OCI-LY7 (cell line): ENCODE results near the gene AMPD2. TPM values are rescaled to one million over a fixed set of nuclear protein-coding genes. Genes with fewer than 3 reads are reported as not detected.
A peak's percentile ranks its signal among the peaks of the same experiment; 100 is the strongest.

Experiments
- BruUV-seq: library from RNA; stranded (reverse); fragments of 400-500 nt; replicated peaks from 2 replicates; lab custom pipeline; 2021; lab: Mats Ljungman, UMichigan
- CTCF ChIA-PET: fragments of 300-600 bp; sonication (Branson Sonifier 250); formaldehyde crosslinking; loops from one replicate; lab custom pipeline; 2022; ENCODE audit warnings: antibody characterized with exemption; ENCODE audit not compliant: unreplicated experiment; lab: Charles Lee
- POLR2A ChIA-PET: fragments of 300-600 bp; sonication (Branson Sonifier 250); formaldehyde crosslinking; loops from one replicate; lab custom pipeline; 2022; ENCODE audit warnings: antibody characterized with exemption; lab: Charles Lee
- DNase-seq: peaks from one replicate; pipeline ENCODE4 v3.0.0-alpha.2; 2015; ENCODE audit warnings: low spot score
- H2AFZ ChIP-seq: fragments of 200-600 bp; sonication (generic), shearing (Covaris generic); 2 replicates; pipeline ENCODE4 v1.6.1; 2014; ENCODE audit warnings: mild to moderate bottlenecking, antibody characterized with exemption, low read length, moderate library complexity
- H3K27ac ChIP-seq: fragments of 200-600 bp; sonication (generic); 2 replicates; pipeline ENCODE4 v1.5.1; 2014; ENCODE audit warnings: mixed run types, low read depth, mild to moderate bottlenecking, moderate library complexity, low read length, inconsistent platforms; ENCODE audit not compliant: poor library complexity, severe bottlenecking
- H3K36me3 ChIP-seq: fragments of 200-600 bp; sonication (generic); 2 replicates; pipeline ENCODE4 v1.6.1; 2014; ENCODE audit warnings: mild to moderate bottlenecking, antibody characterized with exemption, low read length, moderate library complexity, mixed read lengths; ENCODE audit not compliant: insufficient read depth
- H3K4me1 ChIP-seq: fragments of 200-600 bp; sonication (generic); 2 replicates; pipeline ENCODE4 v1.5.1; 2014; ENCODE audit warnings: mild to moderate bottlenecking, low read length; ENCODE audit not compliant: insufficient read depth, poor library complexity, severe bottlenecking
- H3K4me2 ChIP-seq: fragments of 200-600 bp; sonication (generic); 2 replicates; pipeline ENCODE4 v1.6.1; 2014; ENCODE audit warnings: mild to moderate bottlenecking, low read length
- H3K4me3 ChIP-seq: fragments of 200-600 bp; sonication (generic); 2 replicates; pipeline ENCODE4 v1.5.1; 2014; ENCODE audit warnings: mild to moderate bottlenecking, low read depth, low read length; ENCODE audit not compliant: poor library complexity, severe bottlenecking
- H3K79me2 ChIP-seq: fragments of 200-600 bp; sonication (generic); 2 replicates; pipeline ENCODE4 v1.6.1; 2016; ENCODE audit warnings: low read depth, mild to moderate bottlenecking, low read length, moderate library complexity, mixed read lengths; ENCODE audit not compliant: insufficient read depth
- H3K9me2 ChIP-seq: fragments of 200-600 bp; sonication (generic); 2 replicates; pipeline ENCODE4 v1.6.1; 2016; ENCODE audit warnings: mild to moderate bottlenecking, low read length, mixed read lengths; ENCODE audit not compliant: insufficient read depth
- H3K9me3 ChIP-seq: fragments of 200-600 bp; sonication (generic); 2 replicates; pipeline ENCODE4 v1.6.1; 2014; ENCODE audit warnings: mild to moderate bottlenecking, mixed run types, low read length, mixed read lengths
- H4K20me1 ChIP-seq: fragments of 200-600 bp; sonication (generic); 2 replicates; pipeline ENCODE4 v1.6.1; 2014; ENCODE audit warnings: mild to moderate bottlenecking, antibody characterized with exemption, low read length, moderate library complexity, mixed read lengths; ENCODE audit not compliant: insufficient read depth
- EZH2phosphoT487 ChIP-seq: fragments of 200-600 bp; sonication (generic); IDR thresholded peaks from 2 replicates; pipeline ENCODE4 v1.6.1; 2018; ENCODE audit warnings: low read depth, borderline replicate concordance, mild to moderate bottlenecking, mixed run types, antibody characterized with exemption, low read length, moderate library complexity, mixed read lengths
- intact Hi-C: fragments of 100-400 bp; cut with micrococcal nuclease; formaldehyde crosslinking; loops from one replicate; pipeline ENCODE4 v1.10.0; 2022; ENCODE audit not compliant: unreplicated experiment
- total RNA-seq, 2 experiments: library from RNA; depleted of rRNA in 1 of 2; stranded (reverse); fragments of >200 nt in 1 of 2; shearing (Covaris generic) in 1 of 2; gene quantifications; 2 replicates each; pipeline ENCODE4 v1.2.3, GENCODE V29; 2014 to 2022
- TF ChIP-seq, protein P1 (sequence below): fragments of 200-600 bp; sonication (generic); conservative IDR thresholded peaks from 2 replicates; pipeline ENCODE4 v1.5.1; 2014; ENCODE audit warnings: mild to moderate bottlenecking, antibody characterized with exemption, low read length, moderate library complexity, mixed read lengths

AMPD2 gene
- total RNA-seq, 2 experiments from 2014 or later = 51.8 to 66.2 TPM

GRCh38 chr1:109661391-109661790 lies 41.8 kb downstream of the AMPD2 start:
- DNase-seq = no peak
- no peaks in the 10 kb centered on the region for H4K20me1 ChIP-seq
- H3K79me2 ChIP-seq = no peaks in the 10 kb centered on the region
- ChIA-PET CTCF (interaction anchor here (0.6 kb wide), 1 partner anchor 113 kb away, joined by 3 read pairs; the partner anchor contains the start of gene GNAI3), POLR2A (interaction anchor here (0.5 to 0.6 kb wide), 2 partner anchors 88 to 419 kb away, joined by 3 read pairs; no protein-coding TSS in a partner anchor)
- no peaks in the 10 kb centered on the region for H3K9me3 ChIP-seq
- intact Hi-C loops = no loop called here
- H3K36me3 ChIP-seq = no peaks in the 10 kb centered on the region
- peaks cover 4% of the 10 kb centered on the region for H3K4me1 ChIP-seq
- BruUV-seq = no TSS peak
- no peak overlapping the region for H2AFZ ChIP-seq
- H3K9me2 ChIP-seq = no peaks in the 10 kb centered on the region
- no peak overlapping the region for H3K27ac ChIP-seq
- H3K4me3 ChIP-seq = no peak overlapping the region
- H3K4me2 ChIP-seq = no peak overlapping the region
- TF ChIP-seq, protein P1, sequence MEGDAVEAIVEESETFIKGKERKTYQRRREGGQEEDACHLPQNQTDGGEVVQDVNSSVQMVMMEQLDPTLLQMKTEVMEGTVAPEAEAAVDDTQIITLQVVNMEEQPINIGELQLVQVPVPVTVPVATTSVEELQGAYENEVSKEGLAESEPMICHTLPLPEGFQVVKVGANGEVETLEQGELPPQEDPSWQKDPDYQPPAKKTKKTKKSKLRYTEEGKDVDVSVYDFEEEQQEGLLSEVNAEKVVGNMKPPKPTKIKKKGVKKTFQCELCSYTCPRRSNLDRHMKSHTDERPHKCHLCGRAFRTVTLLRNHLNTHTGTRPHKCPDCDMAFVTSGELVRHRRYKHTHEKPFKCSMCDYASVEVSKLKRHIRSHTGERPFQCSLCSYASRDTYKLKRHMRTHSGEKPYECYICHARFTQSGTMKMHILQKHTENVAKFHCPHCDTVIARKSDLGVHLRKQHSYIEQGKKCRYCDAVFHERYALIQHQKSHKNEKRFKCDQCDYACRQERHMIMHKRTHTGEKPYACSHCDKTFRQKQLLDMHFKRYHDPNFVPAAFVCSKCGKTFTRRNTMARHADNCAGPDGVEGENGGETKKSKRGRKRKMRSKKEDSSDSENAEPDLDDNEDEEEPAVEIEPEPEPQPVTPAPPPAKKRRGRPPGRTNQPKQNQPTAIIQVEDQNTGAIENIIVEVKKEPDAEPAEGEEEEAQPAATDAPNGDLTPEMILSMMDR = no peak
- TF ChIP-seq EZH2phosphoT487 = no peak

GRCh38 chr1:109664671-109665070 lies 45.0 kb downstream of the AMPD2 start:
- no peaks in the 10 kb centered on the region for H4K20me1 ChIP-seq

DNA sequence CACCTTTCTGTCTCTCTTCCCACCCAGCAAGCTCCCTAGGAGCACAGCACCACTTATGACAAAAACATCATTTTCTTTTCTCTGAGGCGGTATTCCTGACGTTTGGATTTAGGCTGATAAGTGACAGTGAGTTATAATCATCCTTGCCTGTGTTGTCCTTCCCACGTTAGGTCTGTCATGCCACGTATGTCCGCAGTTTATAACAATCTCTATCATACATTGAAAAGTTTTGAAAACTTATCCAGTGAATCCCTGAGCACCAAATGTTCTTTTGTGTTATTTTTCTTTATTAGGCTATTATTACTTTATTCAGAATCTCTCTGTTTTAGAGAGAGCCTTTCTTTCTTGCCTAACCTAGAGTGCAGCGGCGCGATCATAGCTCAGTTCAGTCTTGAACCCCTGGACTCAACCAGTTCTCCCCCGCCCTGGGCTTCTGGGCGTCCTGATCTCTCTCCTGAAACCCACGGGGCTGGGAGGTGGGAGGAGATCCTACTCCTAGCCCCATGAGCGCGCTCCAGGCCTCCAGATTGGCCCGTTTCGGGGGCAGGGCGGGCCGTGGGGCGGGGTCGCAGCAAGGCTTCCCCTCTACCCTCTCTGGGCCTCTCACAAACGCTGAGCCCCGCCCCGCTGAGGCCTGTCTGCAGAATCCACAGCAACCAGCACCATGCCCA lies 48.0 kb downstream of the AMPD2 start, which contains the start of gene GSTM2:
GSTM2 (plus strand) TSS at position 606 of the 671 bp plus-strand sequence; CDS start at position 665, 59 bp downstream.
- no peak within 1 kb of the TSS for H3K27ac ChIP-seq
- no TSS peak for BruUV-seq
- POLR2A ChIA-PET = no interaction called here
- H3K79me2 ChIP-seq = no peaks in the 10 kb centered on the region
- H3K4me3 ChIP-seq = no peak within 1 kb of the TSS
- no peaks in the 10 kb centered on the region for H3K9me2 ChIP-seq
- peaks cover 4% of the 10 kb centered on the region for H3K4me1 ChIP-seq
- no peaks in the 10 kb centered on the region for H3K9me3 ChIP-seq
- peak within 1 kb of the TSS; percentile 7; the same call in 1 of the 2 replicates for H3K4me2 ChIP-seq
- no peak for TF ChIP-seq EZH2phosphoT487
- TF ChIP-seq, protein P1 = no peak
- DNase-seq = peak; percentile 26
- CTCF ChIA-PET = no interaction called here
- H4K20me1 ChIP-seq = no peaks in the 10 kb centered on the region
- H3K36me3 ChIP-seq = no peaks in the 10 kb centered on the region
- H2AFZ ChIP-seq = peak within 1 kb of the TSS; percentile 51; the same call in 1 of the 2 replicates
- intact Hi-C loops = no loop called here

More at GRCh38 chr1:109664671-109665070, 45.0 kb downstream of the AMPD2 start:
- H2AFZ ChIP-seq = no peak overlapping the region
- H3K4me1 ChIP-seq = peaks cover 4% of the 10 kb centered on the region
- no peak overlapping the region for H3K27ac ChIP-seq
- intact Hi-C loops = no loop called here
- no peaks in the 10 kb centered on the region for H3K9me2 ChIP-seq
- no peak for DNase-seq
- H3K4me3 ChIP-seq = no peak overlapping the region
- H3K9me3 ChIP-seq = no peaks in the 10 kb centered on the region
- H3K36me3 ChIP-seq = no peaks in the 10 kb centered on the region
- CTCF ChIA-PET = no interaction called here
- no peak overlapping the region for H3K4me2 ChIP-seq
- no peak for TF ChIP-seq EZH2phosphoT487
- POLR2A ChIA-PET = no interaction called here
- H3K79me2 ChIP-seq = no peaks in the 10 kb centered on the region
- BruUV-seq = no TSS peak
